Panc1 (cell line): ENCODE measurements around the gene RPS14.

Source experiments
- CTCF ChIP-seq: fragments of 450-650 bp; IDR thresholded peaks from 2 replicates; pipeline ENCODE4 v1.5.1; 2017; ENCODE audit warnings: mild to moderate bottlenecking
- POLR2AphosphoS5 ChIP-seq: IDR thresholded peaks from 2 replicates; pipeline ENCODE4 v1.6.1; 2012; ENCODE audit warnings: mild to moderate bottlenecking, low read depth, low read length, moderate library complexity

DNA sequence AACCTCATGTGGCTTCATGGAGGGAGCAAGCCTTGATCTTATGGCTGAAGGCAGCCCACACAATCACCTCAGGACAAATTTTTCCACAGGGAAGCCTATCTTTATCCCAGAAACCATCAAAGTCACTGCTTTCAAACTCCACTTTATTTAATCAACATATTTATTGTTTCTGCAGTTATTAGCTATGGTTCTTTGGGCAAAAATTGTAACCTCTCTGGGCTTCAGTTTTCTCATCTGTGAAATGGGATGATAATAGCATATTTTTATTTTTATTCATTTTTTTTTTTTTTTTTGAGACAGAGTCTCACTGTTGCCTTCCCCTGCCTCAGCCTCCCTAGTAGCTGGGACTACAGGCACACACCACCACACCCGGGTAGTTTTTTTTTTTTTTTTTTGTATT lies 2.1 kb upstream of the RPS14 start:
- TF ChIP-seq CTCF (no peak), POLR2AphosphoS5 (no peak)
